Activated T-helper 1 cell treated with anti-CD3 and anti-CD28 coated beads, Interleukin-12 subunit alpha, Interleukin-12 subunit beta, Interleukin-2, Interleukin-4 antibody, amounts not matched to agents 30 ng/mL and 10 ng/mL and 1 ng/mL, durations not matched to agents 14 hours and 24 hours and 36 hours (primary cell): ENCODE data around the gene ATP1A2. TPM values are rescaled to one million over a fixed set of nuclear protein-coding genes. Genes with fewer than 3 reads are reported as not detected.

Source experiments
- DNase-seq: peaks from one replicate; pipeline ENCODE4 v3.0.0; 2021; ENCODE audit warnings: low spot score
- H3K27ac Mint-ChIP-seq: one replicate; pipeline ENCODE4 v1.8.0; 2021; ENCODE audit warnings: mild to moderate bottlenecking, mixed read lengths
- H3K27me3 Mint-ChIP-seq: one replicate; pipeline ENCODE4 v1.8.0; 2022; ENCODE audit warnings: mild to moderate bottlenecking, moderate library complexity, mixed read lengths; ENCODE audit not compliant: insufficient read depth
- H3K36me3 Mint-ChIP-seq: one replicate; pipeline ENCODE4 v1.8.0; 2021; ENCODE audit warnings: low read depth, mixed read lengths
- H3K4me1 Mint-ChIP-seq: one replicate; pipeline ENCODE4 v1.8.0; 2021; ENCODE audit warnings: low read depth, mixed read lengths
- H3K4me3 Mint-ChIP-seq: one replicate; pipeline ENCODE4 v1.8.0; 2021; ENCODE audit warnings: mild to moderate bottlenecking, moderate library complexity, mixed read lengths
- H3K9me3 Mint-ChIP-seq: one replicate; pipeline ENCODE4 v1.8.0; 2021; ENCODE audit warnings: mixed read lengths
- intact Hi-C: fragments of 100-400 bp; cut with micrococcal nuclease; formaldehyde crosslinking; loops from one replicate; pipeline ENCODE4 v1.15.1; 2024
- total RNA-seq: library from RNA; stranded (reverse); gene quantifications from 2 replicates; pipeline ENCODE4 v1.2.3, GENCODE V29; 2022

The ATP1A2 gene
- not detected in 2 replicates for total RNA-seq

DNA sequence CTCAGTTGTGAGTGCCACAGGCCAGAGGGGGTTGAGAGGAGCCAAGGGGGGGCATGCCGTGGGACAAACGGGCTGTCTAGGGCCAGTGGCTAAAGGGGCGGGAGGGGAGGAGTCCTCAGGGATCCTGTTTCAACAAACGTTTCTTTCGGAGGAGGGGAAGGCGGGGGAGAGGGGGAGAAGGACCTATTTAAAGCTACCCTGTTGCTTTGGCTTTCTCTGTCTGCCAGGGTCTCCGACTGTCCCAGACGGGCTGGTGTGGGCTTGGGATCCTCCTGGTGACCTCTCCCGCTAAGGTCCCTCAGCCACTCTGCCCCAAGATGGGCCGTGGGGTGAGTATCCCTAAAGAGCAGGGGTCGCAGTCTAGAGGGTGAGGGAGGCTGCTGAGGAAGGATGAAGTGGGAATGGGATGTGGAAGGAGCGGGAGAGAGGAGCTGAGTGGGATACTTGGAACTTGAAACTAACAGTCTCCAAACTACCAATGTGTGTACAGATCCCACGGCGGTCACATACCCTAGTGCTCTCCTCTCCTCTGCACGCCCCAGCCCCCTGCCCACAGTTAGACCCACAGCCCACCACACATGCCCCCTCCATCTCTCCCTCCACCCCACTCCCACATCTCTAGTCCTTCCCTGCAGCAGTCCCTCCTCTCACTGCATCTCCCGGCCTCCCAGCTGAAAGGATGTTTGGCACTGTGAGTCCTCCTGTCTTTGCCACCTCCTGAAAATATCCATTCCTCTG is at the start of gene ATP1A2:
Gene ATP1A2 (plus strand): TSS at position 215 of the 738 bp plus-strand sequence. CDS start 103 bp downstream, at position 318.
- H3K4me3 Mint-ChIP-seq = no peak within 1 kb of the TSS
- H3K36me3 Mint-ChIP-seq = no peaks in the 10 kb centered on the region
- no peak within 1 kb of the TSS for H3K27ac Mint-ChIP-seq
- H3K9me3 Mint-ChIP-seq = no peaks in the 10 kb centered on the region
- peaks cover 14% of the 10 kb centered on the region for H3K27me3 Mint-ChIP-seq
- H3K4me1 Mint-ChIP-seq = no peaks in the 10 kb centered on the region
- DNase-seq = no peak
- intact Hi-C loops = no loop called here

DNA sequence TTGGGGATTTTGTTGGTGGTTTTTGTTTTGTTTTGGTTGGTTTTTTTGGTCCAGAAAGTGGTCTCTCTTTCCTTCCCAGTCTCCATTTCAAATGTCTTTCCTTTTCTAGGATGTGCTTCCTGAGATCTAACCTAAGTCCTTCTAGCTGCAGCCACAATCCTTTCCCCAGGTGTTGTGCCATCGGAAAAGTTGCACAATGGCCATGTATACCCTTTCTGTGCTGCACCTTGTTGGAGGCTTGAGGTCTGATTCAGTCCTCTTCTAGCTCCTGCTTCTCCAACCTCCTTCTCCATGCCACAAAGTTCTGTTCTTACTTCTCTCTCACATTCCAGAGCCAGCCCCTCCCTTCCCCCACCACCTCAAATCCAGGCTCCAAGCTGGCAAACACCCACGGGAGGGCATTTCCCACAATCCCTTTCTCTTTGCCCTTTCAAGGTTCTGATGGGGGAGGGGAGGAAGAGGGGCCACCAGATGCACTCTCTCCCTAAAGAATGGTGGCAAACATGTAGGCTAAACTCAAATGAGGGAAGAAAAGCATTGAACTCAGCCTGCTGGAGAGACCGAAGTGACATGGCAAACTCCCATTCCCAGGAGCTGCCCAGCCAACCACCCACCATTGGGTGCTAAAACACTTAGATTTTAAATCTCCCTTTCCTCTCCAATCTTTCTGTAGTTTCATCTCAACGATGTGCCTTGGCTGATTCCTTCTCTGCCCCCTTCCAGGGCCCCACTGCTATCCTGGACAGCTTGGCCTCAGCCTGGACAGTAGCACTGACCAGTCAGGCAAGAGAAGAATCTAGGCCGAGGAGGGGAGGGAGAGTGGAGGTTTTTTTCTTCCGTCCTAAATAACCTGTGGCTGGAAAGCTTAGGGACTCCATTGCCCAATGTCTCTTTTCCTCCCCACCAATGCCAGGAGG is 48.5 kb upstream of the ATP1A2 start:
- H3K36me3 Mint-ChIP-seq = peaks cover 3% of the 10 kb centered on the region
- peaks cover 7% of the 10 kb centered on the region for H3K4me1 Mint-ChIP-seq

DNA sequence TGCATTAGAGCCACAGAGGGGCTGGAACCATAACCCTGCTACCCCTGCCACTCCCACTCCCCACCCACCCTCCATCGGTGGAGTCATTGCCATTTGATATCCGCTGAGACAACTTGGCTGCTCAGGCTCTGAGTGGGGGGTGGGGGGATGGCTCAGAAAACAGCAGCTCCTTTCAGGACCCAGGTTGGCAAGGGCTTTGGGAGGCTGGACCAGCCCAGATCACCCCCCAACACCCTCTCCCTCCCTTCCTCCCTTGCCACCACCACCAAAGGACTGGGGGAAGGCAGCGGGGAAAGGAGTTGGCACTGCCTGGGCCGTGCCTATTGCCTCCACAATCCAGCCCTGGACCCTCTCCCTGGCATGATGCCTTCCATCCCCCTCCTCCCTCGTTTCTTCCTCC is 47.3 kb upstream of the ATP1A2 start:
- Mint-ChIP-seq H3K27ac (no peak overlapping the region), H3K27me3 (peaks cover 41% of the 10 kb centered on the region), H3K4me3 (no peak overlapping the region), H3K9me3 (no peaks in the 10 kb centered on the region), H3K36me3 (peaks cover 3% of the 10 kb centered on the region), H3K4me1 (peaks cover 7% of the 10 kb centered on the region)
- intact Hi-C loops = no loop called here
- no peak for DNase-seq

More for the DNA sequence above, 48.5 kb upstream of the ATP1A2 start:
- H3K27ac Mint-ChIP-seq = no peak overlapping the region
- H3K27me3 Mint-ChIP-seq = peaks cover 40% of the 10 kb centered on the region
- H3K9me3 Mint-ChIP-seq = no peaks in the 10 kb centered on the region
- intact Hi-C loops = no loop called here
- DNase-seq = no peak
- H3K4me3 Mint-ChIP-seq = no peak overlapping the region

DNA sequence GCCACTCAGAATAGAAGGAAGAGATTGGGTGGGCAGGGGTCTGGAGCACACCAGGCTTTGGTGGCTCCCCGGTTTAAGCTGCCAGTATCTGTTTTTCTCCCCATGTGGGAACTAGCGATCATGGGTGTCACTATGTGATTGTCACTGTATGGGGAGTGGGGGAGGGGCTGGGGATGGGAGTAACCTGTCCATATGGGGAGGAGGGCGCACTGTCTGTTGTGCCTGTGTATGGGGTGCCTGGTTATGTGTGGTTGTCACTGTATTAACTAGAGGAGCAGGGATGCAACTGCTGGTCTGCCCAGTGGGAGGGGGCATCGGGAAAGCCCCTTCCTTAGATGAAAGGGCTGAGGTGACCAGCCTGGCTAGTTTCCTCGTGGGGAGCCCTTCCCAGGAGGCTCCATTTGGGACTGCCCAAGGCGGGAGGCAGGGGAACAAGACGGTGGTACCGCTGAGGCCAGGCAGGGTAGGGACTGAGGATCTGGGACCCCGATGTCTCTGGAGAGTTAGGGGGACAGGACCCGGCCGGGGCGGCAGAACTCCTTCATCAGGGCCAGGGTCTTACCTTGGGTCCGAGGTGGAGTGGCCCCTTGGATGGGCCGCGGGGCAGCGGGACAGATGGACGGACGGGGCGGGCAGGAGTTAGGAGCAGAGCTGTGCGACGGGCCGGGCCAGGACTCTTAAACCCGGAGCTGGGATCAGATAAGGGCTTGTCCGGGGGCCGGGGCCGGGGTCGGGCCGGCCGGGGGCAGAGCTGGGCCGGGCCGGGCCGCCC is 45.9 kb upstream of the ATP1A2 start, which contains the start of gene KCNJ10:
Gene KCNJ10 (minus strand): TSS at position 701 of the 772 bp plus-strand sequence. CDS start 27,628 bp downstream, outside the sequence.
- DNase-seq = no peak
- H3K4me3 Mint-ChIP-seq = peak within 1 kb of the TSS; percentile 67
- H3K36me3 Mint-ChIP-seq = peaks cover 3% of the 10 kb centered on the region
- H3K27me3 Mint-ChIP-seq = peaks cover 38% of the 10 kb centered on the region
- H3K27ac Mint-ChIP-seq = no peak within 1 kb of the TSS
- peaks cover 7% of the 10 kb centered on the region for H3K4me1 Mint-ChIP-seq
- intact Hi-C loops = loop anchor here (1.0 kb wide), 1 partner anchor 16 kb away; no protein-coding TSS in a partner anchor
- no peaks in the 10 kb centered on the region for H3K9me3 Mint-ChIP-seq

DNA sequence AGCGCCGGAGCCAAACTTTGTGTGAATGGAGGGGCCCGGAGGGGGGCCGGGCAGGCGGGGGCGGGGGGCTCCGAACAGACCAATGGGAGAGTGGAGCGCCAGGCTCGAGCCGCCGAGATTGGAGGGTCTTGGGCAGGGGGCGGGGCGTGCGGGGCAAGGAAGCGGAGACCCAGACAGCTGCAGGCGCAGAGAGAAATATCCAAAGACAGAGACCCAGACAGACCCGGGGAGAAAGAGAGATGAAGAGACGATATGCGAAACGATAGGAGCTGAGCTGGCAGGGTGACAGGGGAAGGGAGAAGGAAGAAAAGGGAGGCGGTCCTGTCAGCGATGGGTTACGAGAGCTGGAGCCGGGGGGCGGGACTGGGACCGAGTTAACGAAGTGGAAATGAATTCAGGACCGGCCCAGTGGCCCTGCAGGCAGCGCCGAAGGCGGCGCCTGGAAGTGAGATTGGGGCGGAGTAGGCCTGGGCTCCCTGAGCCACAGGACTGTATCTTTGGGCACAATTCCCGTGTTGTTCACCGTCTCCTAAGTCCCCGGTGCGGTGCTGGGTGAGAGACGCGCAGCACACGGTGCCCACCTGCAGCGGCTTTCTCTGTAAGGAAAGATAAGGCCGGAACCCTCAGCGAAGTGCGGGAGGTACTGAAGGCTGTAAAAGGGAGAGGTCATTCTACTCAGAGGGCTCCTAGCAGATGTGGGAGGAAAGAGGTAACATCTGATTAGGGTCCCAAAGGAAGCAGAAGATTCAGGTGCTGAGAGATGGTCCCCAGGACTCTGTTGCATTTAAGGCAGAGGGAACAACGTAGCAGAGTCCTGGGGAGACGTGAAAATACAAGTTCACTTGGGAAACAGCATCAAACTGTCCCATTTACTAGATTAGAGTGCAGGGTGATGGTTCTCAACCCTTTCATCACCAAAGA is 45.1 kb upstream of the ATP1A2 start:
- peaks cover 7% of the 10 kb centered on the region for H3K4me1 Mint-ChIP-seq
- H3K27ac Mint-ChIP-seq = no peak overlapping the region
- H3K4me3 Mint-ChIP-seq = peak overlapping the region; percentile 67
- DNase-seq = peak; percentile 25
- peaks cover 37% of the 10 kb centered on the region for H3K27me3 Mint-ChIP-seq
- peaks cover 3% of the 10 kb centered on the region for H3K36me3 Mint-ChIP-seq
- no peaks in the 10 kb centered on the region for H3K9me3 Mint-ChIP-seq
- intact Hi-C loops = loop anchor here (1.0 kb wide), 1 partner anchor 15 kb away; no protein-coding TSS in a partner anchor

DNA sequence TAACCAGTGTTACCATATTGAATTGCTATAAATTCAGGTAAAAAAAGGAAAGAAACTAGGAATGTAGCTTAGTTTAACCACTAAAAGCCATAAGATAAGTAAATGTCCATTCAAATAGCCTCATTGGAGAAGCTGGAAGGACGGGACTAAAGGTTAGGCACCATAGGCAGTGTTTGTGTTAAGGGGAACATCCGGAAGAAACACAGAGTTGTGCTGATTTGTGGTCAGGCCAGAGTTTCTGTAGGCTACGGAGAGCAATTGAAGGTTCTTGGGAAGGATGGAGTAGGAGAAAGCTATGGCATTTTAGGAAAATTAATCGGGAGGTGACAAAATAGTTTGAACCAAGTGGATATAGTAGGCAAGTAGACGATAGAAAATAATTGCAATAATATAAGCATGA is 44.3 kb upstream of the ATP1A2 start:
- peaks cover 7% of the 10 kb centered on the region for H3K4me1 Mint-ChIP-seq
- no peak overlapping the region for H3K27ac Mint-ChIP-seq
- peaks cover 38% of the 10 kb centered on the region for H3K27me3 Mint-ChIP-seq
- intact Hi-C loops = no loop called here
- no peak for DNase-seq
- peaks cover 3% of the 10 kb centered on the region for H3K36me3 Mint-ChIP-seq
- H3K4me3 Mint-ChIP-seq = no peak overlapping the region
- no peaks in the 10 kb centered on the region for H3K9me3 Mint-ChIP-seq

DNA sequence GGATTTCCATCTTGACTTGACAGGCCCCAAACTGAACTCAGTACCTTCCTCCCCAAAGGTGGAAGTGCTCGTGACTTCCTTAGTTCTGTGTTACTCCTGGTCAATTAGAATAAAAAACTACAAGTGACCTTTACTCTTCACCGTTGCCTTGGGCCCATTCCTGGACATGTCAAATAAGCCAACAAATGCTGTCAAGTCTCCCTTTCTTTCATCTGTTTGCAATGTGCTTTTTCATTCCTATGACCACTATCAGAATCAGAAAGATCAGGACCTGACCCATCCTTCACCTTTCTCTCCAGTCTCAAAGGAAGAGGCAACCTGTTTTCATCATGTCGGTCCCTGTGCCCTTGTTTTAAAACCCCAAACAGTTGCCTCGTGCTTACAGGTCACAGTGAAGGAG is 40.7 kb upstream of the ATP1A2 start:
- Mint-ChIP-seq H3K27me3 (peaks cover 39% of the 10 kb centered on the region), H3K36me3 (peaks cover 3% of the 10 kb centered on the region), H3K4me3 (no peak overlapping the region), H3K4me1 (peaks cover 13% of the 10 kb centered on the region), H3K9me3 (no peaks in the 10 kb centered on the region), H3K27ac (no peak overlapping the region)
- no peak for DNase-seq
- intact Hi-C loops = no loop called here

DNA sequence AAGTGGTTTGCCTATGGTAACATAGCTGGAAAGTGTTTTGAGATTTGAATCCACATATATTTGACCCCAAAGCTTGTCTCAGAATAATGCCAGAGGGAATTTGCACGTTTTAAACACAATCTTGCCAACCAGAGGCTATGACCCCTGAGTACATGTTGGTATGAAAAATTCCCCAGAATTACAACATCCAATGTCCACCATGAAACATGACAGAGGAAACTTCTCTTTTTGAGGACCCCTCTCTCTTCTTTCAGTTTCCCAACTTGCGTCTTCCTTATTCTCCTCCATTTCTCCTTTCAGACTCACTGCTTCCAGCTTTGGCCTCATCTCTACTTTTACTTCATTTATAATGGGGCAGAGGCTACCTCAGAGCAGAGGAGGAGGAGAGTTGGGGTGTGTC is 39.7 kb upstream of the ATP1A2 start:
- Mint-ChIP-seq H3K4me1 (peaks cover 10% of the 10 kb centered on the region), H3K9me3 (no peaks in the 10 kb centered on the region), H3K27me3 (peaks cover 39% of the 10 kb centered on the region), H3K27ac (no peak overlapping the region), H3K4me3 (no peak overlapping the region), H3K36me3 (no peaks in the 10 kb centered on the region)
- no peak for DNase-seq
- intact Hi-C loops = no loop called here

DNA sequence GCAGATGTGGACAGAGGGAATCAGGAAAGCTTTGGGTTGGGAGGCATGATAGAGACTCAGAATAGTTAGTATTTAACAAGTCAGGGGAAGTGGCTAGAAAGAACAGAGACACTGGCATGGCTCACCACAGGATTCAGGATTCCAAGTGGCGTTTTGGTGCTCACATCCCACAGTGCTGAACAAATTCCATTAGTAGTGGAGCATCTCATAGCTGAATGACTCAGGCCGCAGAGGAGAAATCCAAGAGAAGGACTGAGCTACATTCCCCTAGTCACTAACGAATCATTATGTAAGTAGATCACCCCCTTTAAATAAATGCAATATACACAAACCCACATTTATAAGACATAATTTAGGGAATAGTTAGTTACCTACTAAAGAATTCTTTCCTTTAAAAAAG is 39.3 kb upstream of the ATP1A2 start:
- Mint-ChIP-seq H3K4me3 (no peak overlapping the region), H3K4me1 (peaks cover 14% of the 10 kb centered on the region), H3K27ac (no peak overlapping the region), H3K27me3 (peaks cover 42% of the 10 kb centered on the region), H3K9me3 (no peaks in the 10 kb centered on the region), H3K36me3 (no peaks in the 10 kb centered on the region)
- no peak for DNase-seq
- intact Hi-C loops = no loop called here

DNA sequence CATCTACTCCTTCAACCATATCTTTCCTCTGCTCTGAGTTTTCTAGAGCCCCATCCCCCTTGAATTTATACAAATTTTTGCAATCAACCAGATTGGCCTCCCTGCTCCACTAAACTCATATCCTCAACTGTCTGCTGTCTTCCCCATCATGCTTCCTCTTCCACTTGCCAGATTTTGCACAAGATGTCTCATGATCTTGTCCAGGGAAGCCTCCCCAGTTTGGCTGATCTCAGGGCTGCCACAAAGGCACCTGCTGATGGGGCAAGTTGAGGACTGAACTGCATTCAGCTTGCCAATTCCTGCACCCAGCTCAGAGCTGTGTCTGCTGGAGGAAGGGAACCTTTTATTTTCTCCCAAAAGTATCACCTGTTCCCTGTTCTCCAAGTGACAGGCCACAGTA is 38.1 kb upstream of the ATP1A2 start:
- Mint-ChIP-seq H3K27me3 (peaks cover 47% of the 10 kb centered on the region), H3K9me3 (no peaks in the 10 kb centered on the region), H3K27ac (no peak overlapping the region), H3K4me3 (no peak overlapping the region), H3K4me1 (peaks cover 16% of the 10 kb centered on the region), H3K36me3 (no peaks in the 10 kb centered on the region)
- intact Hi-C loops = no loop called here
- DNase-seq = no peak

DNA sequence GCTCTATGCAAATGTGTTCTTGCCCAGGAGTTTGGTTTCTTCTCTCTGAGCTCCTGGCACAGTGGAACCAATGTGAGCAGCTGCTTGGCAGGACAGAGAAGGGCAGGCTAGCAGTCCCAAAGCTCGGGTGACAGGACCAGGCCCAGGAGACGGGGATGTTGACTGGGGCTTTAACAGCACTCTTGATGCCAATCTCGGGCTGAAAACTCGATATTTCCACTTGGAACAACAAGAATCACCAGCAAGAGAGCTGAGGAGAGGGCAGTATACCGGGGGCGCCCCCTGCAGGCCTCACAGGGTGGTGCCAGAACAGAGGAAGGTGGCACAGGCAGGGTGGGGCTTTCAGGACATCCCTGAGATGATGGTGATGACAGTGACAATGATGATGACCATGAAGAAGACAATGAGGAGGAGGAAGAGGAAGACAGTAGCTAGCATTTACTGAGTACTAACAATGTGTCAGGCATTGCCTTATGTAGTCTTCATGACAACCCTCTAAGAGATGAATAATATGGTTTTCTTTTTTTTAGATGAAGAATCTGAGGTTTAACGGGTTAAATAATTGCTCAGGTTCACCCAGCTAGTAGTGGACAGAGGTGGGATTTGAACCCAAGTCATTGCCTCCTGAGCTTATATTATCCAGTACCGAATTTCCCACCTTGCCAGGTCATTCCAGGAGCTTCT is 36.9 kb upstream of the ATP1A2 start:
- H3K36me3 Mint-ChIP-seq = no peaks in the 10 kb centered on the region
- no peak overlapping the region for H3K27ac Mint-ChIP-seq
- H3K27me3 Mint-ChIP-seq = peaks cover 51% of the 10 kb centered on the region
- no peak overlapping the region for H3K4me3 Mint-ChIP-seq
- DNase-seq = peak; percentile 47
- intact Hi-C loops = loop anchor here (1.0 kb wide), 2 partner anchors 32 to 47 kb away; partner anchors contain the start of gene PIGM
- H3K9me3 Mint-ChIP-seq = no peaks in the 10 kb centered on the region
- H3K4me1 Mint-ChIP-seq = peaks cover 16% of the 10 kb centered on the region
